Activated CD8-positive, alpha-beta T cell treated with anti-CD3 and anti-CD28 coated beads for 36 hours (primary cell): ENCODE data around the gene TIPARP. TPM values are rescaled to one million over a fixed set of nuclear protein-coding genes. Genes with fewer than 3 reads are reported as not detected.

Source experiments
- ATAC-seq: fragments of 200-7000 bp; cut with Tn5 transposase; one replicate; pipeline ENCODE4 v1.10.0; 2021; ENCODE audit warnings: mild to moderate bottlenecking, moderate library complexity
- CTCF ChIA-PET: fragments of 350-600 bp; sonication (Branson Sonifier 250); formaldehyde crosslinking; loops from one replicate; lab custom pipeline; 2021; ENCODE audit warnings: antibody characterized with exemption; lab: Charles Lee
- POLR2A ChIA-PET: fragments of 350-600 bp; sonication (Branson Sonifier 250); formaldehyde crosslinking; loops from one replicate; lab custom pipeline; 2021; ENCODE audit warnings: antibody characterized with exemption; lab: Charles Lee
- DNase-seq: peaks from one replicate; pipeline ENCODE4 v3.0.0-alpha.2; 2020
- H3K27ac Mint-ChIP-seq: one replicate; pipeline ENCODE4 v1.8.0; 2021; ENCODE audit warnings: mild to moderate bottlenecking, mixed read lengths
- H3K27me3 Mint-ChIP-seq: one replicate; pipeline ENCODE4 v1.8.0; 2021; ENCODE audit warnings: mixed read lengths
- H3K36me3 Mint-ChIP-seq: one replicate; pipeline ENCODE4 v1.8.0; 2021; ENCODE audit warnings: low read depth, mixed read lengths
- H3K4me1 Mint-ChIP-seq: one replicate; pipeline ENCODE4 v1.8.0; 2021; ENCODE audit warnings: low read depth, mixed read lengths
- H3K4me3 Mint-ChIP-seq: one replicate; pipeline ENCODE4 v1.8.0; 2021; ENCODE audit warnings: mild to moderate bottlenecking, moderate library complexity, mixed read lengths
- H3K9me3 Mint-ChIP-seq: one replicate; pipeline ENCODE4 v1.8.0; 2021; ENCODE audit warnings: mixed read lengths
- intact Hi-C: fragments of 100-400 bp; cut with micrococcal nuclease; formaldehyde crosslinking; loops from one replicate; pipeline ENCODE4 v1.10.0; 2022
- total RNA-seq, 2 experiments: library from RNA; stranded (reverse); gene quantifications; one replicate each; pipeline ENCODE4 v1.2.3, GENCODE V29; 2021
- TF ChIP-seq, protein P1 (sequence below): fragments of 200-600 bp; IDR thresholded peaks from one replicate; pipeline ENCODE4 v1.8.0; 2022; ENCODE audit warnings: antibody characterized with exemption, mild to moderate bottlenecking

Gene TIPARP
- total RNA-seq, 2 experiments from 2014 or later, result 28.0 to 30.0 TPM

DNA sequence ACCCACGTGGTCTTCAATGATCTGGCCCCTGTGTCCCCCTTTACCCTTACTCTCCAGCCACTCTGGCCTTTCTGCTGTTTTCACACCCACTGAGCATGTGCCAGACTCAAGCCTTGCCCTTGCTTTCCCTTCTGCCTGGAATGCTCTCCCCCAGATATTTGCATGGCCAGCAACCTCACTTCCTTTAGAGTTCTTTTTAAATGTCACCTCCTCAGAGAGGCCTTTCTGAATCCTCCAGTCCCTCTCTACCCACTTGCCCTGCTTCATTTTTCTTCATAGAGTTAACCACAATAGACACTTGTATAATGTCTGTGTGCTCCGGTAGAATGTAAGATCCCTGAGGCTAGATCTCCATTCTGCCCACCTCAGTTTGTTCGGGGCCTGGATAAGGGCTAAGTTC is 39.4 kb upstream of the TIPARP start:
- Mint-ChIP-seq H3K4me1 (no peaks in the 10 kb centered on the region), H3K4me3 (no peak overlapping the region), H3K36me3 (no peaks in the 10 kb centered on the region), H3K27me3 (no peaks in the 10 kb centered on the region), H3K9me3 (no peaks in the 10 kb centered on the region), H3K27ac (no peak overlapping the region)
- ChIA-PET POLR2A (no interaction called here), CTCF (no interaction called here)
- intact Hi-C loops, result no loop called here
- DNase-seq (no peak), ATAC-seq (no peak)
- TF ChIP-seq, protein P1, sequence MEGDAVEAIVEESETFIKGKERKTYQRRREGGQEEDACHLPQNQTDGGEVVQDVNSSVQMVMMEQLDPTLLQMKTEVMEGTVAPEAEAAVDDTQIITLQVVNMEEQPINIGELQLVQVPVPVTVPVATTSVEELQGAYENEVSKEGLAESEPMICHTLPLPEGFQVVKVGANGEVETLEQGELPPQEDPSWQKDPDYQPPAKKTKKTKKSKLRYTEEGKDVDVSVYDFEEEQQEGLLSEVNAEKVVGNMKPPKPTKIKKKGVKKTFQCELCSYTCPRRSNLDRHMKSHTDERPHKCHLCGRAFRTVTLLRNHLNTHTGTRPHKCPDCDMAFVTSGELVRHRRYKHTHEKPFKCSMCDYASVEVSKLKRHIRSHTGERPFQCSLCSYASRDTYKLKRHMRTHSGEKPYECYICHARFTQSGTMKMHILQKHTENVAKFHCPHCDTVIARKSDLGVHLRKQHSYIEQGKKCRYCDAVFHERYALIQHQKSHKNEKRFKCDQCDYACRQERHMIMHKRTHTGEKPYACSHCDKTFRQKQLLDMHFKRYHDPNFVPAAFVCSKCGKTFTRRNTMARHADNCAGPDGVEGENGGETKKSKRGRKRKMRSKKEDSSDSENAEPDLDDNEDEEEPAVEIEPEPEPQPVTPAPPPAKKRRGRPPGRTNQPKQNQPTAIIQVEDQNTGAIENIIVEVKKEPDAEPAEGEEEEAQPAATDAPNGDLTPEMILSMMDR, result no peak

DNA sequence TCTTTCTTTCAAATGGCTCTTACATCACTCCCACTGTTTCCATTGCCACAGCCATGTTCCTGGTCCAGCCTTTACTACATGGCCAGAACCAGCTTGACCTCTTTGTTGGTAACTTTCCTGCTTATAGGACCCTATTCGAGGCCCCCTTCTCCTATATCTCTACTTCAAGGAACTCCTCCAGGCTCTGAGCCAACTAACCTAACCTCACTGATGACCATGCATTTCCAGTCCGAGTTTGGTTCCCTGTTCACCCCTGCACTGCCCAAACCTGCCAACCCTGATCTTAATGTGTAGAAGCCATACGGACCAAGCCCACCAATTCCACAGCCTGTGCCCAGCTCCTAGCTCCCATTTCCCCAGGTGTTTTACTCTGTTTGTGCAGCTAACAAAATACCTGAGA is 38.4 kb upstream of the TIPARP start:
- Mint-ChIP-seq H3K4me3 (no peak overlapping the region), H3K27me3 (no peaks in the 10 kb centered on the region), H3K9me3 (no peaks in the 10 kb centered on the region), H3K4me1 (no peaks in the 10 kb centered on the region), H3K27ac (no peak overlapping the region), H3K36me3 (no peaks in the 10 kb centered on the region)
- no peak for ATAC-seq
- ChIA-PET POLR2A (no interaction called here), CTCF (no interaction called here)
- TF ChIP-seq, protein P1, result no peak
- no peak for DNase-seq
- intact Hi-C loops, result no loop called here

DNA sequence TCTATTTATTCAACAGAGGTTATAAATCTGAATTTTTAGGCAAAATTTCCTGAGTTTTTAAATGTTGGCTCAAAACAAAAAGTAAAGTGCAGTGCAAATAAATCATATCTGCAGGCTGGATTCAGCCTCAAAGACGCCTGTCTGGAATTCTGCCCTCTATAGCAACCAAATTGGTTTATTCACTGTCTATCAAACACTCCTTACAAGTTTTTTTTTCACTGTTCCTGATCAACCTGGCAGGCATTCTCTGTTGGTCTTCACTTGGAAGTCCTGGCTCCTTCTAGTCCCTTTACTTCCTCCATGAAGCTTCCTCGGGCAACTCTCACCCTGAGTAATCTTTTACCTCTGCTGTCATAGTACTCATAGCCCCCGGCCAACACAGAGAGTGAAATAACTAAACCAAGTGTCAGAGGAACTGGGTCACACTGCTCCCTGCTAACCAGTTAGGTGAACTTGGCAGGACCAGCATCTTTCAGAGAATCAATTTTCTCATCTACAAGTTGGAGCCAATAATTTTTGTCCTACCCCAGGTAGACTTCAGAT is 36.8 kb upstream of the TIPARP start:
- ChIA-PET POLR2A (no interaction called here), CTCF (no interaction called here)
- no peak for DNase-seq
- TF ChIP-seq, protein P1, result no peak
- ATAC-seq, result no peak
- H3K9me3 Mint-ChIP-seq, result no peaks in the 10 kb centered on the region
- intact Hi-C loops, result no loop called here
- H3K4me1 Mint-ChIP-seq, result peaks cover under 1% of the 10 kb centered on the region
- H3K4me3 Mint-ChIP-seq, result no peak overlapping the region
- H3K27ac Mint-ChIP-seq, result no peak overlapping the region
- no peaks in the 10 kb centered on the region for H3K36me3 Mint-ChIP-seq
- H3K27me3 Mint-ChIP-seq, result no peaks in the 10 kb centered on the region

DNA sequence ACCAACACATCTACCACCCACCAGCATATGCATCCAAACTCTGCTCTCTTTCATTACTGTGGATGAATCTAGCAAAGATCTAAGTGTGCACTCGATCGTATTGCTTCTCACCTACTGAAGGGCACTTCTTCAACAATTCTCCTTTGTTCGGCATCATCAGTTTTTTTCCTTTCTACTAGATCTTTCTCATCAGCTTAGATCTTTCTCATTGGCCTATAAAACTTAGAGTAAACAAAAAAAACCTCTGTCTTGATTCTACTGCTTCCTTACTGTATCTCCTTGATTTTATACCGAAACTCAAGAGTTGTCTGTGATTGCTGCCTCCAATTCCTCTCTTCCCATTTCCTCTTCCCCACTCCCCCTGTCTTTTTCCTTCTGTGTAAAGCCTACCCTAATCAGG is 36.1 kb upstream of the TIPARP start:
- no peaks in the 10 kb centered on the region for H3K36me3 Mint-ChIP-seq
- H3K4me1 Mint-ChIP-seq, result peaks cover 6% of the 10 kb centered on the region
- no peak overlapping the region for H3K27ac Mint-ChIP-seq
- DNase-seq (no peak), ATAC-seq (no peak)
- no peaks in the 10 kb centered on the region for H3K27me3 Mint-ChIP-seq
- TF ChIP-seq, protein P1, result no peak
- ChIA-PET CTCF (interaction anchor here (1.5 kb wide), 1 partner anchor 10 kb away, joined by 4 read pairs; no protein-coding TSS in a partner anchor), POLR2A (no interaction called here)
- H3K4me3 Mint-ChIP-seq, result no peak overlapping the region
- H3K9me3 Mint-ChIP-seq, result no peaks in the 10 kb centered on the region
- intact Hi-C loops, result no loop called here

DNA sequence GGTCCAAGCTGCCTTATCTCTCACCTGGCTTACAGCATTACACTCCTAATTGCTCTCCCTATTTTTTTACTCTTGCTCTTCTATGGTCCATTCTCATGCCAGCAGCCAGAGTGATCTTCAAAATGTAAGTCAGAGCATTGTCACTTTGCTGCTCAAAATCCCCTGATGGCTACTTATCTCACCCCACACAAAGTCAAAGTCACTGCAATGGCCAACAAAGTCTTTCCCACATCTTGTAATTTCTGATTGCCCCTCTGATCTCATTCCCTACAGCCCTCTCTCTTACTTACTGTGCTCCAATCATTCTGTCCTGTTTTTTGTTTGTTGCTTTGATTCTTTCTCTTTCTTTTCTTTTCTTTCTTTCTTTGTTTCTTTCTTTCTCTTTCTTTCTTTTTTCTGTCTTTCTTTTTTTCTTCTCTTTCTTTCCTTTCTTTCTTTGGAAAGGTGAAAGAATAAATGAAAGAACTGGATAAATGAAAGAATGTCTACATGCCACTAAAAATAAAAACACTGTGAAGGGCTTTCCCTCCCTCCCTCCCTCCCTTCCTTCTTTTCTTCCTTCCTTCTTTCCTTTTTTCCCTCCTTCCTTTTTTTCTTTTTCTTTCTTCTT is 34.9 kb upstream of the TIPARP start:
- H3K27me3 Mint-ChIP-seq, result no peaks in the 10 kb centered on the region
- CTCF ChIA-PET, result interaction anchor here (1.5 kb wide), 1 partner anchor 11 kb away, joined by 4 read pairs; no protein-coding TSS in a partner anchor
- H3K36me3 Mint-ChIP-seq, result no peaks in the 10 kb centered on the region
- POLR2A ChIA-PET, result no interaction called here
- ATAC-seq, result no peak
- no peak overlapping the region for H3K4me3 Mint-ChIP-seq
- TF ChIP-seq, protein P1, result no peak
- no peak overlapping the region for H3K27ac Mint-ChIP-seq
- no peaks in the 10 kb centered on the region for H3K9me3 Mint-ChIP-seq
- no peak for DNase-seq
- intact Hi-C loops, result no loop called here
- peaks cover 17% of the 10 kb centered on the region for H3K4me1 Mint-ChIP-seq
